NB4 (cell line): ENCODE data around the gene DNAJC1.

Source experiments
- TF ChIP-seq, protein P1 (sequence below): IDR thresholded peaks from one replicate; pipeline ENCODE4 v1.5.1; 2012; ENCODE audit warnings: low read depth, low read length
- TF ChIP-seq, protein P2 (sequence below): IDR thresholded peaks from 2 replicates; pipeline ENCODE4 v1.6.1; 2011; ENCODE audit warnings: low read depth, low read length

DNA sequence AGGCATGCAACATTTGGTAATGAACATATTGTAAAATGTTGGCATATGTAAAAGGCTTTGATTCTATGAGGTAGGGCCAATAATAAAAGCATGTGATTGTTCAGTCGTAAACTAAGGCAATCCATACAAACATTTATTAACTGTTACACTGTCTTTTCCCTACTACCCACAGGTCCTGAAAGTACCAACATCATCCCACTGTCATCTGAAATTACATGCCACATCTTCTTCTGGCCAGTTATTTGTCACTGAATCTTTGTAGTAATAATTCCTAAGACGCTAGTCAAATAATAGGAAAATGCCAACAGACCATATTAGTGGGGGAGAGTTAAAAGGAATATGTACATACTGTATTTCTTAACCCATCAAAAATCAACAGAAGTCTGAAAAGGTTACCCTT lies 27.2 kb downstream of the DNAJC1 start:
- TF ChIP-seq, protein P1, sequence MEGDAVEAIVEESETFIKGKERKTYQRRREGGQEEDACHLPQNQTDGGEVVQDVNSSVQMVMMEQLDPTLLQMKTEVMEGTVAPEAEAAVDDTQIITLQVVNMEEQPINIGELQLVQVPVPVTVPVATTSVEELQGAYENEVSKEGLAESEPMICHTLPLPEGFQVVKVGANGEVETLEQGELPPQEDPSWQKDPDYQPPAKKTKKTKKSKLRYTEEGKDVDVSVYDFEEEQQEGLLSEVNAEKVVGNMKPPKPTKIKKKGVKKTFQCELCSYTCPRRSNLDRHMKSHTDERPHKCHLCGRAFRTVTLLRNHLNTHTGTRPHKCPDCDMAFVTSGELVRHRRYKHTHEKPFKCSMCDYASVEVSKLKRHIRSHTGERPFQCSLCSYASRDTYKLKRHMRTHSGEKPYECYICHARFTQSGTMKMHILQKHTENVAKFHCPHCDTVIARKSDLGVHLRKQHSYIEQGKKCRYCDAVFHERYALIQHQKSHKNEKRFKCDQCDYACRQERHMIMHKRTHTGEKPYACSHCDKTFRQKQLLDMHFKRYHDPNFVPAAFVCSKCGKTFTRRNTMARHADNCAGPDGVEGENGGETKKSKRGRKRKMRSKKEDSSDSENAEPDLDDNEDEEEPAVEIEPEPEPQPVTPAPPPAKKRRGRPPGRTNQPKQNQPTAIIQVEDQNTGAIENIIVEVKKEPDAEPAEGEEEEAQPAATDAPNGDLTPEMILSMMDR, result no peak
- TF ChIP-seq, protein P2, sequence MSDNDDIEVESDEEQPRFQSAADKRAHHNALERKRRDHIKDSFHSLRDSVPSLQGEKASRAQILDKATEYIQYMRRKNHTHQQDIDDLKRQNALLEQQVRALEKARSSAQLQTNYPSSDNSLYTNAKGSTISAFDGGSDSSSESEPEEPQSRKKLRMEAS, result no peak
